CD14-positive monocyte (primary cell): ENCODE measurements around the gene FAM110D. TPM values are rescaled to one million over a fixed set of nuclear protein-coding genes. Genes with fewer than 3 reads are reported as not detected.
A peak's percentile ranks its signal among the peaks of the same experiment; 100 is the strongest.

ENCODE experiments used
- DNase-seq, 3 donors: peaks; one replicate each; pipeline ENCODE4 v3.0.0-alpha.2; 2011 to 2022
- H2AFZ ChIP-seq: 2 replicates; pipeline ENCODE4 v1.6.0; 2012; ENCODE audit warnings: mild to moderate bottlenecking, low read depth, low read length, inconsistent platforms; ENCODE audit not compliant: insufficient read depth, poor library complexity, severe bottlenecking
- H3K27ac ChIP-seq, 2 donors: 1 replicate in 1 of 2; 2 replicates in 1 of 2; pipeline ENCODE4 v1.5.1; 2012 to 2013; ENCODE audit warnings: low read length in 2 of 2, control low read depth in 1 of 2, inconsistent platforms in 1 of 2, low read depth in 1 of 2, mild to moderate bottlenecking in 1 of 2
- H3K27me3 ChIP-seq, 2 donors: one replicate each; pipeline versions ENCODE4 v1.6.0 to v1.6.1; 2011 to 2013; ENCODE audit warnings: low read length in 2 of 2; ENCODE audit not compliant: control insufficient read depth in 2 of 2, insufficient read depth in 2 of 2
- H3K36me3 ChIP-seq, 2 donors: replicated peaks in 1 of 2; 1 replicate in 1 of 2; 2 replicates in 1 of 2; pipeline versions ENCODE4 v1.5.1 to v1.6.1; 2012 to 2013; ENCODE audit warnings: low read length in 2 of 2, control low read depth in 1 of 2, inconsistent platforms in 1 of 2, mild to moderate bottlenecking in 1 of 2; ENCODE audit not compliant: insufficient read depth in 2 of 2, control insufficient read depth in 1 of 2
- H3K4me1 ChIP-seq, 2 donors: 1 replicate in 1 of 2; 2 replicates in 1 of 2; pipeline versions ENCODE4 v1.5.1 to v1.6.1; 2012 to 2013; ENCODE audit warnings: low read length in 2 of 2, control low read depth in 1 of 2, inconsistent platforms in 1 of 2, mild to moderate bottlenecking in 1 of 2, moderate library complexity in 1 of 2; ENCODE audit not compliant: insufficient read depth in 2 of 2, control insufficient read depth in 1 of 2
- H3K4me2 ChIP-seq: replicated peaks from 2 replicates; pipeline ENCODE3; 2012; ENCODE audit warnings: low read length, moderate library complexity, mild to moderate bottlenecking; ENCODE audit not compliant: poor library complexity, severe bottlenecking; ENCODE audit errors: extremely low read depth
- H3K4me3 ChIP-seq, 3 experiments: fragments of 200-600 bp in 1 of 3; sonication (generic) in 1 of 3; replicated peaks in 1 of 3; 1 replicate in 2 of 3; 2 replicates in 1 of 3; pipeline ENCODE4 v1.5.1; 2011 to 2013; ENCODE audit warnings: low read length in 3 of 3, mild to moderate bottlenecking in 3 of 3, control low read depth in 2 of 3, low read depth in 2 of 3, inconsistent platforms in 1 of 3, moderate library complexity in 1 of 3
- H3K79me2 ChIP-seq: 2 replicates; pipeline ENCODE4 v1.6.0; 2012; ENCODE audit warnings: mild to moderate bottlenecking, control low read depth, inconsistent platforms, low read length, moderate library complexity; ENCODE audit not compliant: insufficient read depth
- H3K9ac ChIP-seq: 2 replicates; pipeline ENCODE4 v1.6.0; 2017; ENCODE audit warnings: low read length, mild to moderate bottlenecking; ENCODE audit not compliant: insufficient read depth, poor library complexity, severe bottlenecking
- H3K9me3 ChIP-seq, 2 donors: replicated peaks in 1 of 2; 1 replicate in 1 of 2; 2 replicates in 1 of 2; pipeline versions ENCODE4 v1.5.1 to v1.6.1; 2012 to 2013; ENCODE audit warnings: low read length in 2 of 2, control low read depth in 1 of 2; ENCODE audit not compliant: control insufficient read depth in 1 of 2, insufficient read depth in 1 of 2
- H4K20me1 ChIP-seq: 2 replicates; pipeline ENCODE4 v1.6.0; 2012; ENCODE audit warnings: mild to moderate bottlenecking, low read length, control low read depth, moderate library complexity; ENCODE audit not compliant: insufficient read depth
- H3K27ac Mint-ChIP-seq, 7 donors: one replicate each; pipeline ENCODE4 v1.8.0; 2020; ENCODE audit warnings: mild to moderate bottlenecking in 7 of 7, mixed read lengths in 7 of 7, moderate library complexity in 6 of 7, inconsistent platforms in 2 of 7
- H3K27me3 Mint-ChIP-seq, 3 donors: one replicate each; pipeline ENCODE4 v1.8.0; 2021 to 2022; ENCODE audit warnings: low read depth in 3 of 3, mild to moderate bottlenecking in 3 of 3, mixed read lengths in 3 of 3, moderate library complexity in 3 of 3, inconsistent platforms in 1 of 3
- H3K36me3 Mint-ChIP-seq, 2 donors: one replicate each; pipeline ENCODE4 v1.8.0; 2020; ENCODE audit warnings: mixed read lengths in 2 of 2, inconsistent platforms in 1 of 2, mild to moderate bottlenecking in 1 of 2
- H3K4me1 Mint-ChIP-seq: one replicate; pipeline ENCODE4 v1.8.0; 2020; ENCODE audit warnings: mild to moderate bottlenecking, mixed read lengths
- H3K4me3 Mint-ChIP-seq, 2 donors: one replicate each; pipeline ENCODE4 v1.8.0; 2020; ENCODE audit warnings: mild to moderate bottlenecking in 2 of 2, mixed read lengths in 2 of 2, moderate library complexity in 1 of 2
- H3K9me3 Mint-ChIP-seq, 7 donors: one replicate each; pipeline ENCODE4 v1.8.0; 2020 to 2022; ENCODE audit warnings: mixed read lengths in 7 of 7, mild to moderate bottlenecking in 6 of 7, moderate library complexity in 6 of 7, inconsistent platforms in 2 of 7
- WGBS: methylation state at CpG from one replicate; pipeline ENCODE4 v1.1.5; 2013; ENCODE audit warnings: missing lambda C conversion rate; ENCODE audit not compliant: insufficient coverage; 5-methylcytosine and 5-hydroxymethylcytosine counted together
- intact Hi-C, 2 donors: fragments of 100-400 bp; cut with micrococcal nuclease; formaldehyde crosslinking; loops; one replicate each; pipeline versions ENCODE4 v1.15.0 to v1.15.1; 2023
- polyA plus RNA-seq, 3 donors: library from polyadenylated mRNA; depleted of rRNA in 1 of 3; unstranded in 2 of 3; stranded (reverse) in 1 of 3; fragments of 300-500 nt in 2 of 3; fragments of >200 nt in 1 of 3; fragmentation: Illumina TruSeq in 2 of 3; gene quantifications; 1 replicate in 2 of 3; 2 replicates in 1 of 3; pipeline ENCODE4 v1.2.3, GENCODE V29; 2012 to 2021
- TF ChIP-seq, protein P1 (sequence below): fragments of 200-600 bp; IDR thresholded peaks from one replicate; pipeline ENCODE4 v1.8.0; 2022; ENCODE audit warnings: antibody characterized with exemption, mild to moderate bottlenecking

Gene FAM110D
- polyA plus RNA-seq, 3 donors = not detected

DNA sequence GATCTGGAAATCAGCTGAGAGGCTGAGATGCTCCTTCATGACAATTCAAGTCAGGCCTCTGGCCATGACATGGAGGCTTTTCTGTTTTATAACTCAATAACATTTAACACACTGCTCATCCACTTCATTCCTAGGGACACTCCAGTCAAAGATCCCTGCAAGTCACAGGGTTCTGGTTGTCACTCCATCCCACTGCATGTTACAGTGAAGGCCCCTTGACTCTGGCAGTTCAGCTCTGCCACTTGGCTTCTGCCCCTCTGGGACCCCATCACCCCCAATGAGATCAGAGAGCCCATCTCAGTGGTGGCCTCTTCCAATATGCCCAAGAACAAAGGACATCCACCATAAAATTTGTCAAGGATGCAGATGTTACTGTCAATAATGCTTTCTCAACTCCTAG is 10.0 kb upstream of the FAM110D start:
- Histone ChIP-seq H3K27me3 (no peaks in the 10 kb centered on the region), H3K27ac (no peak overlapping the region), H3K4me3 (no peak overlapping the region), H4K20me1 (no peaks in the 10 kb centered on the region), H2AFZ (no peak overlapping the region), H3K4me1 (peaks cover 18 to 27% of the 10 kb centered on the region in 2 donors), H3K9ac (no peak overlapping the region), H3K9me3 (no peaks in the 10 kb centered on the region), H3K36me3 (no peaks in the 10 kb centered on the region), H3K4me2 (no peak overlapping the region), H3K79me2 (no peaks in the 10 kb centered on the region)
- intact Hi-C loops = loop anchor here (10.0 kb wide), 1 partner anchor 114 kb away; no protein-coding TSS in a partner anchor
- H3K27ac Mint-ChIP-seq = peak overlapping the region in 3 of 7 donors; percentile 19 to 70 (median 68)
- no peaks in the 10 kb centered on the region for H3K36me3 Mint-ChIP-seq
- DNase-seq = no peak
- H3K27me3 Mint-ChIP-seq = peaks cover 3 to 12% (median 11%) of the 10 kb centered on the region in 3 donors
- H3K4me3 Mint-ChIP-seq = no peak overlapping the region
- H3K9me3 Mint-ChIP-seq = no peaks in the 10 kb centered on the region
- TF ChIP-seq, protein P1, sequence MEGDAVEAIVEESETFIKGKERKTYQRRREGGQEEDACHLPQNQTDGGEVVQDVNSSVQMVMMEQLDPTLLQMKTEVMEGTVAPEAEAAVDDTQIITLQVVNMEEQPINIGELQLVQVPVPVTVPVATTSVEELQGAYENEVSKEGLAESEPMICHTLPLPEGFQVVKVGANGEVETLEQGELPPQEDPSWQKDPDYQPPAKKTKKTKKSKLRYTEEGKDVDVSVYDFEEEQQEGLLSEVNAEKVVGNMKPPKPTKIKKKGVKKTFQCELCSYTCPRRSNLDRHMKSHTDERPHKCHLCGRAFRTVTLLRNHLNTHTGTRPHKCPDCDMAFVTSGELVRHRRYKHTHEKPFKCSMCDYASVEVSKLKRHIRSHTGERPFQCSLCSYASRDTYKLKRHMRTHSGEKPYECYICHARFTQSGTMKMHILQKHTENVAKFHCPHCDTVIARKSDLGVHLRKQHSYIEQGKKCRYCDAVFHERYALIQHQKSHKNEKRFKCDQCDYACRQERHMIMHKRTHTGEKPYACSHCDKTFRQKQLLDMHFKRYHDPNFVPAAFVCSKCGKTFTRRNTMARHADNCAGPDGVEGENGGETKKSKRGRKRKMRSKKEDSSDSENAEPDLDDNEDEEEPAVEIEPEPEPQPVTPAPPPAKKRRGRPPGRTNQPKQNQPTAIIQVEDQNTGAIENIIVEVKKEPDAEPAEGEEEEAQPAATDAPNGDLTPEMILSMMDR = no peak
- peaks cover 26% of the 10 kb centered on the region for H3K4me1 Mint-ChIP-seq

DNA sequence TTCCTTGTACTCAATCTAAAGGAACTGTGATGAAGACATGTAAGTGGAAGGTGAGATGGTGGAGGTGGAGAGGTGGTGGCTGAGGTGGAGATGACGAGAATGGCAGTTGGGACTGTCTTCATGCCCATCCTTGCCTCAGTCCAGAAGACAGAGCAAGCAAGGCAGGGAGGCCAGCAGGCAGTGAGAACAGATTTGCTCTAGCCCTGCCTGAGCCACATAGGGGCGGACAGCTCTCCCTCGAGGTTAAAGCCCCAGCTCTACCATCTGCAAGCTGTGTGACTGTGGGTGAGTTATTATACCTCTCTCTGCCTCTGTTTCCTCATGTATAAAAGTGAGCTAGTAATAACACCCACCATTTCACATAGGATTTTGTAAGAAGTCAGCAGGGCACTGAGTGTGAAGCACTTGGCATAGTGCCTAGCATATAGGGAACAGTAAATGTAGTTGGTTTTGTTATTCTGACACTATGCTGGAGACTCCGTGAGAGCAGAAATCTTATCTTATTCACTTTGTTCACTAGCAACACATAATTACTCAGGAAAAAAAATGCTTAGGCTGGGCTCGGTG is 4.8 kb upstream of the FAM110D start:
- Mint-ChIP-seq H3K27ac (peak overlapping the region in 5 of 7 donors; percentile 38 to 86 (median 52)), H3K27me3 (peaks cover 35 to 53% (median 47%) of the 10 kb centered on the region in 3 donors), H3K4me1 (peaks cover 35% of the 10 kb centered on the region), H3K4me3 (peak overlapping the region in 1 of 2 donors; percentile 59), H3K9me3 (peaks cover 0 to 3% (median 0%) of the 10 kb centered on the region in 7 donors), H3K36me3 (no peaks in the 10 kb centered on the region)
- H4K20me1 ChIP-seq = no peaks in the 10 kb centered on the region
- H3K9me3 ChIP-seq = no peaks in the 10 kb centered on the region
- no peak overlapping the region for H3K9ac ChIP-seq
- no peak overlapping the region for H2AFZ ChIP-seq
- H3K4me3 ChIP-seq = no peak overlapping the region
- intact Hi-C loops = no loop called here
- no peak overlapping the region for H3K4me2 ChIP-seq
- no peaks in the 10 kb centered on the region for H3K79me2 ChIP-seq
- peak in 1 of 3 donors; percentile 40 for DNase-seq
- TF ChIP-seq, protein P1 = no peak
- 100% methylated on average over 1 of the region's 5 CpGs for WGBS
- H3K36me3 ChIP-seq = no peaks in the 10 kb centered on the region
- peaks cover 24 to 36% of the 10 kb centered on the region in 2 donors for H3K4me1 ChIP-seq
- peaks cover 5 to 28% of the 10 kb centered on the region in 2 donors for H3K27me3 ChIP-seq
- H3K27ac ChIP-seq = no peak overlapping the region
